ENCODE results near the gene CNTN2. TPM values are rescaled to one million over a fixed set of nuclear protein-coding genes. Genes with fewer than 3 reads are reported as not detected.

CNTN2 gene
- total and polyA plus RNA-seq, 4 donors = 0.01 to 0.48 (median 0.07) TPM

- H3K27ac ChIP-seq (ENCODE audit: low read depth in 1 of 2, low read length in 1 of 2) = no peak overlapping the region
- H3K4me1 ChIP-seq (ENCODE audit: control insufficient read depth in 5 of 5, insufficient read depth in 5 of 5, low read length in 5 of 5) = peaks cover 0 to 19% (median 13%) of the 10 kb centered on the region in 5 donors
- 82 to 83% methylated on average over 7 of the region's 7 CpGs for WGBS, 2 donors
- no peaks in the 10 kb centered on the region for H3K9me3 ChIP-seq (ENCODE audit: control insufficient read depth in 4 of 4, insufficient read depth in 3 of 4, low read length in 3 of 4)
- ATAC-seq (ENCODE audit: insufficient read depth, low FRiP score) = no peak
- DNase-seq = no peak
- H3K4me3 ChIP-seq = no peak overlapping the region
- no peaks in the 10 kb centered on the region for H3K27me3 ChIP-seq (ENCODE audit: control insufficient read depth in 3 of 3, insufficient read depth in 3 of 3, low read length in 2 of 3)
- no peak for TF ChIP-seq CTCF (IDR thresholded peaks at IDR 0.05; ENCODE audit: control extremely low read depth, extremely low read depth)
- no peak overlapping the region for H3K9ac ChIP-seq (ENCODE audit: insufficient read depth in 1 of 2, low read length in 2 of 2)
- peaks cover 0 to 5% (median 0%) of the 10 kb centered on the region in 4 donors for H3K36me3 ChIP-seq (ENCODE audit: control insufficient read depth in 4 of 4, insufficient read depth in 4 of 4, low read length in 4 of 4)
These were observed 81.7 kb downstream of the CNTN2 start for GRCh38 chr1:205124726-205125125.

- 64 to 82% methylated on average over 3 of the region's 3 CpGs for WGBS, 2 donors
- Histone ChIP-seq H3K4me1 (ENCODE audit: control insufficient read depth in 5 of 5, insufficient read depth in 5 of 5, low read length in 5 of 5) (peaks cover 0 to 4% (median 2%) of the 10 kb centered on the region in 5 donors), H3K4me3 (no peak overlapping the region), H3K27me3 (ENCODE audit: control insufficient read depth in 3 of 3, insufficient read depth in 3 of 3, low read length in 2 of 3) (peaks cover 0 to 2% (median 0%) of the 10 kb centered on the region in 3 donors), H3K36me3 (ENCODE audit: control insufficient read depth in 4 of 4, insufficient read depth in 4 of 4, low read length in 4 of 4) (no peaks in the 10 kb centered on the region), H3K9me3 (ENCODE audit: control insufficient read depth in 4 of 4, insufficient read depth in 3 of 4, low read length in 3 of 4) (no peaks in the 10 kb centered on the region), H3K27ac (ENCODE audit: low read depth in 1 of 2, low read length in 1 of 2) (no peak overlapping the region), H3K9ac (ENCODE audit: insufficient read depth in 1 of 2, low read length in 2 of 2) (no peak overlapping the region)
- no peak for TF ChIP-seq CTCF (IDR thresholded peaks at IDR 0.05; ENCODE audit: control extremely low read depth, extremely low read depth)
- ATAC-seq (ENCODE audit: insufficient read depth, low FRiP score) (no peak), DNase-seq (no peak)
These were observed 84.6 kb downstream of the CNTN2 start for GRCh38 chr1:205127646-205128045.

Other genes with a start within 250 kb of the CNTN2 start
- 10 to 100 TPM in 1 of 2 donors, 1 to 10 TPM in 1; 4.8 to 11.2 TPM for gene NFASC, start 172.3 kb upstream of the CNTN2 start, total RNA-seq
- 1 to 10 TPM; 1.8 to 2.8 TPM for gene NFASC, start 172.3 kb upstream of the CNTN2 start, polyA plus RNA-seq
- 1 to 10 TPM; 1.5 to 2.6 TPM for gene TMEM81, start 41.2 kb downstream of the CNTN2 start, total RNA-seq
- 1 to 10 TPM; 1.5 to 2.5 TPM for gene TMEM81, start 41.2 kb downstream of the CNTN2 start, polyA plus RNA-seq
- 10 to 100 TPM; 12.1 to 18.0 TPM for gene RBBP5, start 78.8 kb downstream of the CNTN2 start, total RNA-seq
- gene RBBP5, start 78.8 kb downstream of the CNTN2 start, polyA plus RNA-seq = 1 to 10 TPM; 5.2 to 7.2 TPM
- 10 to 100 TPM; 10.1 to 19.3 TPM for gene DSTYK, start 168.5 kb downstream of the CNTN2 start, total RNA-seq
- 1 to 10 TPM; 3.5 to 4.2 TPM for gene DSTYK, start 168.5 kb downstream of the CNTN2 start, polyA plus RNA-seq
- 10 to 100 TPM in 1 of 2 donors, 1 to 10 TPM in 1; 2.9 to 27.0 TPM for gene TMCC2, start 184.7 kb downstream of the CNTN2 start, total RNA-seq
- 1 to 10 TPM; 1.9 to 2.0 TPM for gene TMCC2, start 184.7 kb downstream of the CNTN2 start, polyA plus RNA-seq

All from lung (tissue), 12 donors.